ENCODE measurements around the gene CCDC63.

CCDC63 gene

DNA sequence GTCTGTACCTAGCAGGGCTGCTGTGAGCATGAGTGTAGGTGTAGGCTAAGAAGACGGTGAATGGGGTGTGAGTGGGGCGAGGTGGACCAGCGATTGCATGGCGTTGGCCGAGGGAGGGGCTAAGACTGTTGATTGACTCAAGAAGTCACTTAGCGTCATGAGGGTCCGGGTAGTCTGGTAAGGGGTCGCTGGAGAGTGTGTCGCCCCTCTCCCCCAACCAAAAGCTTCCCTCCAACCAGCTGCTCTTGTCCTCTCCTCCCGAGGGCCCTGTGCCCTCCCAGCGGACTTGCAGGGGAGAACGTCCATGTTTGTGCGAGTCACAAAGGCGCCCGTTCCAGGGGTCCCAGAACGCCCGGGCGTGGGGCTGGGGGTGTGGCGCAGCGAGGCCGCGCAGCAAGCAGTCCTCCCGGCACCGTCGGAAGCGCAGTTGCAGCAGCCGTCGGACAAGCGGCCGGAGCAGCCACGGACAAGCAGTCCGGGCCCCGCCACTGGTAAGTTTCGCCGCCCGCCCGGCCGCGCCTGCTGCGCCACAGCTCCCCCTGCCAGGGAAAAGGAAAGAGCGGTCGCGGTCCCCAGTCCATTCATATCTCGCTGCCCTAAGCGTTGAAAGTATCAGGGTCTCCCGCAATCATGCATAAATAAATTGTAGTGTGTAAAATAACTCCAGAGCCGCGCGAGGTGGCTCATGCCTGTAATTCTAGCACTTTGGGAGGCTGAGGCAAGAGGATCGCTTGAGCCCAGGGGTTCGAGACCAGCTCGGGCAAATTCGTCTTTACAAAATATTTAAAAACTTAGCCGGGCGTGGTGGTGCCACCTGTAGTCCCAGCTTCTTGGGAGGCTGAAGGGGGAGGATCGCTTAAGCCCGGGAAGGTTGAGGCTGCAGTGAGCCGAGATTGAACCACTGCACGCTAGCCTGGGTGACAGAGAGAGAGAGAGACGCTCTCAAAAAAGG is at the start of gene CCDC63:
TSS of gene CCDC63 (plus strand) at position 373 of the 952 bp plus-strand sequence. CDS start 5,968 bp downstream, outside the sequence.
- peak; percentile 65 for DNase-seq

DNA sequence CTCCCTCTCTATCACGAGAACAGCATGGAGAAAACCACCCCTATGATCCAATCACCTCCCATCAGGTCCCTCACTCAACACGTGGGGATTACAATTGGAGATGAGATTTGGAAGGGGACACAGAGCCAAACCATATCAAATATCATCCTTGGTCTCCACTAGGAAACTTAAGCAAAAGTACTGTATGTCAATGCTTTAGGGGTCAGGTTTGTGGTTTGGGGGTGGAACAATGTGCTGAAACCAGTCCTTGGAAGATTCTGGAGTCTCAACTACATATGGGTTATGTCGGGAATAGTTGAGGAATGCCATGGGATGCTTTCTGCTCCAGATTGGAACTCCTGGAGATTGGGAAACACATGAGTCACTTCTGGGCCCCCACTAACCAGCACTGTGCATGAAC is 48.3 kb upstream of the CCDC63 start:
- DNase-seq, result no peak

DNA sequence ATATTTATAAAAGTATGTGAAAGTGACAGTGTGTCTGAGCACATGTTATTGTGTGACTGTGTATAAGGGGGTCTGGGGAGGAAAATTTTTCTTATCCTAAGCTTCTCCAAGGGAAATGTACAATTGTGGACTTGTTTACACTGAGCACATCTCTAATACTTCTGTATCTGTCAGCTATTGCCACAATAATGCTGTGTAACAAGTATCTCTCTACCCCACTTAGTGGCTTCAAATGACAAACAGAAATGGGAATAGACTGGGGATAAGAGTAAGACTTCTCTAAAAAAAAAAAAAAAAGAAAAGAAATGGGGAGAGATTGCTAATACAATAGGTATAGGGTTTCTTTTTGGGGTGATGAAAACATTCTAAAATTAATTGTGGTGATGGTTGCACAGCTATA is 44.3 kb upstream of the CCDC63 start:
- no peak for DNase-seq

DNA sequence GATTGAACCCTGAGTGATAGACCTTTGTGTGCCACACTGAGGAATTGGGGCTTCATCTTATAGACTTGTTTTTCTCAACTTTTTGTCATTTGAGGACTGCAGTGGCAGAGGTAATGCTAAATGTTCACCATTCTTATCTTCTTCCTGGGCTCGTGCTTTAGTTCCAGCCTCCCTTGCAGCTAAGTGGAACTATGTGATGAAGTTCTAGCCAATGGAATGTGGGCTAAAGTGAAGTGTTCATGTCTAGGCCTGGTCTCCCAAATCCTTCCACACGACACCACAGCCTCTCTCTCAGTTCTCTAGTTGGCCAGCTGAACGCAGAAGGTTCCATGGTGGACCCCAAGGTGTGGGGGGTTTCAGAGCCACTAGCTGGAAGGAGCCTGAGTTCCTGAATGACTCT is 42.4 kb upstream of the CCDC63 start:
- no peak for DNase-seq

DNA sequence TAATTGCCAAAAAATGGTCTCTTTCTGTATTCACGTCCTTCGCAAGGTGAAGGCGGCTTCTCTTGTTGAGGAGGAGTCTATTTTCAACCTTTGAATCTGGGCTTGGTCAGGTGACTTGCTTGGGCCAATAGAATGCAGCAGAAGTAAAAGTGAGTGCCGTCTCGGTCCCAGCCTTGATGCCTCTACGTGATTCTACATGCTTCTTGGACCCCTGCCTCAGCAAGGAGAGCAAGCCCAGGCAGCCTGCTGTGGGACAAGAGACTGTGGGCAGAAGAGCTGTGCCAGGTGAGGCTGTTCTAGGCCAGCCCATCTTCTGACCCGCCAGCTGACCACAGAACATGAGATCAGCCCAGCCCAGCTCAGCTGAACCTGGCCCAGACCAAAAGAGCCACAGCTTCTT is 39.1 kb upstream of the CCDC63 start:
- no peak for DNase-seq

DNA sequence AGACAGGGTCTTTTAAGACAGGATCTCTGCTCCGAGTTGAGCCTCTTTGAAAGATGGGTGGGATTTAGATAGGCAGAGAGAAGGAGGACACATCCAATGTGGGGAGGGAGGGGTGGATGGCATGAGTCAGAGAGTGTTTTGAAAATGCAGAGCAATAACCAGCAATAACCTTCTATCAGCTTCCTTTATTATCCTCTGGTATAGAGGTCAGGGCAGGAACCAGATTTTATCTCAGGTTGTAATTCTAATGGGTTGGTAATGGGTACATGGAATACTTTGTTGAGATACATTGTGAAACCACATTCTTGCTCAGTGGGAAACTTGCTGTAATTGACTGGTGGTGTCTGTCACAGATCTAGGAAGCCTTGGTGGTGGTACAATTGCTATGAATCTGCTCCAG is 37.6 kb upstream of the CCDC63 start:
- DNase-seq, result no peak

DNA sequence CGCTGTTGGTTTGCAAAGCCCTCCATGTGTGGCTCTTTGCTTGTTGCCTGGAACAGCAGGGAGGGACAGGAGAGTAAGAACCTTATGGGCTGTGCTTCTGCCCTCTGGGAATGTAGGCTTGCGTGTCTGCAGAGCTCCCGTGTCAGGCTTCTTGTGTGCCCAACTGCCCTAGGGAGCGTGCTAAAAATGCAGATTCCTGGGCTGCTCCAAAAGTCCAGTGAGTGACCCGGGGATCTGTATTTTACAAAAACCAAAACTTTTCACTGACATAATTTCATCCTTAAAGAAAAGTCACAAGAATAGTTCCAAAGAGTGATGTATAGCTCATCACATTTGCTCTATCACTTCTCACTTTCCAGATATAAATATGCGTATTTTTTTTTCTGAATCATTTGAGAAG is 34.8 kb upstream of the CCDC63 start:
- no peak for DNase-seq

DNA sequence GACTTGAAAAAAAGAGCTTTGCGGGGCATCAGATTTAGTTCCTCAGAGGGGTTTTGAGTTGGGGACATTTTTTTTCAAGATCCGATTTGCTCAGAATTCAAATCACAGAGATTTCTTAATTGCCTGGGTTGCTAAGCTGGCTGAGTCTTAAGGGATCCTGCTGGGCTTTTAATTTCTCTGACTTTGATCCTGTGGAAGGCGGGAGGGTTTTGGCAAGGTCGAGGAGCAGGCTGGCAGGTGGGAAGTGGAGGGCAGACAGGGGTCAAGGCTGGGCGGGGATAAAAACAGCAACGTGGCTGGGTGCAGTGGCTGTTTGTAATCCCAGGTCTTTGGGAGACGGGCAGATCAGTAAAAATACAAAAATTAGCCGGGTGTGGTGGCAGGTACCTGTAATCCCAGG is 33.5 kb upstream of the CCDC63 start:
- no peak for DNase-seq

DNA sequence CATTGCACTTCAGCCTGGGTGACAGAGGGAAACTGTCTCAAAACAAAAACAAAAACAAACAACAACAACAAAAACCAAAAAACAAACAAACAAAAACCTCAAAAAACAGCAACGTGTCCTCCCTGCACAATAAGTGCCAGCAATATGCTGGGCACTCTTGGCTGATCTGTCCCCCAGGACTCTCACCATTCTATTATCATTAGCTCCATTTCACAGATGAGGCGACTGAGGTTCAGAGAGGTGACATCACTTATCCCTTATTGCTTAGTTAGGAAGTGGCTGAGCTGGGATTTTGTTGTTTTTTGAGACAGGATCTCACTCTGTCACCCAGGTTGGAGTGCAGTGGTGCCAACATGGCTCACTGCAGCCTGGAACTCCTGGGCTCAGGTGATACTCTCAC is 33.0 kb upstream of the CCDC63 start:
- no peak for DNase-seq

DNA sequence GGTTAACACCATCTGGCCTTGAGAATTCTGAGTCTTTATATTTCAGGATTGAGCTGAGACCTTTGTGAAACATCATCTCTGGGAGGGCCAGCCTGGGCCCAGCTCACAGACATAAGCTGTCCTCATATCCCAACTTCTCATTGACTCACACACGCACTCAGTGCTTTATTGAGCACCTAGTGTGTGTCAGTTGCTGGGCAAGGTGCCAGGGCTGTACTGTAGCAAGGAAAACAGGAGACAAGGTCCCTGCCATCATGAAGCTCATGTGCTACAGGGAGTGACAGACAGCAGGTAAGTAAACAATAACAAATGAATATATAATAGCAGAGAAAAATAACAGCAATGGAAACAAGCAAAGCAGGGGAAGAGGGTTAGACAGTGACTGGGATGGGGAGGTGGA is 30.5 kb upstream of the CCDC63 start:
- no peak for DNase-seq

DNA sequence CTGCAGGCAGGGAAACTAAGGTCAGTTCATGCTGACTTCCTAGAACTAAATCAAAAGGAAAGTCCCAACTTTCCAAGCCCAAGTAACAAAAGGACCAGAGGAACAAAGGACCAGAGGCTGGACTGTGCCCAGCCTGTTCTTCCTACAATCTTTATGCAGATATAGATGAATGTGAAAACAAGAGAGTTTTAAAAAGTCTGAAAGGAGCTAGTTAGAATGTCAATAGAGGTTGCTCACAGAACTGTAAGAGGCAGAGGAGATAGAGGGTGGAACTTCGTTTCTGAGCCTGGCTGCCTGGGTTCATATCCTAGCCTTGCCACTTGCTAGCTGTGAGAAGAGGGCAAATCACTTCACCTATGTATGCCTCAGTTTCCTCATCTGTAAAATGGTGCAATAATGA is 30.0 kb upstream of the CCDC63 start:
- no peak for DNase-seq

DNA sequence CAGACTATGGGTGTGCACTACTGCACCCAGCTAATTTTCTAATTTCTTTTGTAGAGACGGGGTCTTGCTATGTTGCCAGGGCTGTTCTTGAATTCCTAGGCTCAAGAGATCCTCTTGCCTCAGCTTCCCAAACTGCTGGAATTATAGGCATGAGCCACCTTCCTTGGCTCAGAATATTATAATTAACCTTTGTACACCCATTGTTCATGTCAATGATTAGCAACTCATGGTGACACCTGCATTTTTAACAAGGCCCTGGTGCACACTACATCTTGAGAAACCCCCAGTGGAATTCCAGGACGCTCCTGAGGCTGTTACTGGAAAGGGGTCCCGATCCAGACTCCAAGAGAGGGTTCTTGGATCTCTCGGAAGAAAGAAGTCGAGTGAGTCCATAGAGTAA is 28.3 kb upstream of the CCDC63 start:
- DNase-seq, result no peak

DNA sequence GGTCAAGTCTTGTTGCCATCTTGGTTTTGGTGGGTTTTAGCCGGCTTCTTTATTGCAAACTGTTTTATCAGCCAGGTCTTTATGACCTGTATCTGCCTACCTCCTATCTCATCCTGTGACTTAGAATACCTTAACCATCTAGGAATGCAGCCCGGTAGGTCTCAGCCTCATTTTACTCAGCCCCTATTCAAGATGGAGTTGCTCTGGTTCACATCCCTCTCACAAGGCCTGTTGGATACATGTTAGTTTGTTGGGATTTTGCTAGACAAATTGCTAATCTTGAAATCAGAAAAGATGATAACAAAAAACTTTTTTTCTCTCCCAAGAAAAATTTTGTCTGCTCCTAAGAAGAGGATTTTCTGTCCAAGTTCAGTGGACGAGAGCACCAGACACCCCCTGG is 27.6 kb upstream of the CCDC63 start:
- no peak for DNase-seq

DNA sequence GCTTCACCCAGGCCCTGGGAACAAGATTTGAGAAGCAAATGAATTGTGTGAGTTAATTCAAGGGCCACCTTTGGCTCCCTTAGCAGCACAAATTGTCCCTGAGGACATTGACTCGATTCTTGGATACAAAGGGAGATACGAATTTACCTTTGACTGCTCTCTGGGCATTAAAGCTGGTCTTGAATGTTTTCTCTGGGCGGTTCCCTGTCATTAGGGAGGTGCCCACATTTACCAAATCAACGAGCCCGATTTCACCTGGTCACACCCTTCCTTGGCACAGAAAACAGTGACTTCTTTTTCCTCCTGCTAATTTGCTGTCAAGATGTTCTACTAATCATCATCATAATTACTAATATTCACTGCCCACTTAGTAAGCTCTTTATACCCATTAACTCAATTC is 27.1 kb upstream of the CCDC63 start:
- no peak for DNase-seq

DNA sequence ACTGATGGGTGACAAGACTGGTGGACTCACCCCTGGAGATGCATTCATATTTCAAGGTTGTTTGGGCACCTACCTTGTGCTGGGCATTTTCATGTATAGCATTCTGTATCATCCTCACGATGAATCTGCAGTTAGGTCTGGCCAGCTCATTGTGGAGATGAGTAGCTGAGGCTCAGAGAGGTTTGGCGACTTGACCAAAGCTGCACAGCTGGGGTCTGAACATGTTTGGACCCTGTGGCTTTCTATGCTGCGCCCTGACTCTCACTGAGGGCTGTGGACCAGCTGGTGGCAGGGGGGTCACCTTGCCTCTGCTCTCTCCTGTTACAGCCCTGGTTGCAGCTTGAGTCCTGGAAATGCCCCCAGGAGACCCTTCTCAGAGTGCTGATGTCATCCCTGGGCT is 24.9 kb upstream of the CCDC63 start:
- DNase-seq, result no peak

DNA sequence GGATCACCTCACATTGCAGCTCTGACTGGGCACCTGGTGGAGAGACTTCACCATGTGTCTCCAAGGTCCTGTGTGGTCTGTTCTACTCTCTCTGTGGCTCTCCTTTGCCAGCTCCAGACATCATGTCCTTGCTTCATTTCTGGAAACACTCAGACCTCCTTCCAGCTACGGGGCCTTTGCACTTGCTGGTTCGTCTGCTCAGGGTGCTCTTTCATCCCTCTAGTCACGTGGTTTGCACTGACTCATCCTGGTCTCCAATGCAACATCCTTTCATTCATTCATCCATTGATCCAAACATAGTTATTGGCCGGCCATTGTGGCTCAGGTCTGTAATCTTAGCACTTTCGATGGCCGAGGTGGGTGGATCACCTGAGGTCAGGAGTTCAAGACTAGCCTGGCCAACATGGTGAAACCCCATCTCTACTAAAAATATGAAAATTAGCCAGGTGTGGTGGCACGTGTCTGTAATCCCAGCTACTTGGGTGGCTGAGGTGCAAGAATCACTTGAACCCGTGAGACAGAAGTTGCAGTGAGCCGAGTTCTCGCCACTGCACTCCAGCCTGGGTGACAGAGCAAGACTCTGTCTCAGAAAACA is 23.9 kb upstream of the CCDC63 start:
- DNase-seq, result no peak

DNA sequence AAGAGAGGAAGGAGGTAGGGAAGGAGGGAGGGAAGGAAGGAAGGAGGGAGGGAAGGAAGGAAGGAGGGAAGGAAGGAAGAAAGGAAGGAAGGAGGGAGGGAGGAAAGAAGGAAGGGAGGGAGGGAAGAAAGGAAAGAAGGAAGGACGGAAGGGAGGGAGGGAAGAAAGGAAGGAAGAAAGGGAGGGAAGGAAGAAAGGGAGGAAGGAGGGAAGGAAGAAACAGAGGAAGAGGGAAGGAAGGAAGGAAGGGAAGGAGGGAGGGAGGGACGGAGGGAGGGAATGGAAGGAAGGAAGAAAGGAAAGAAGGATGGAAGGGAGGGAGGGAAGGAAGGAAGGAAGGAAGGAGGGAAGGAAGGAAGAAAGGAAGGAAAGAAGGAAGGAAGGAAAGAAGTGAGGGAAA is 22.4 kb upstream of the CCDC63 start:
- no peak for DNase-seq

DNA sequence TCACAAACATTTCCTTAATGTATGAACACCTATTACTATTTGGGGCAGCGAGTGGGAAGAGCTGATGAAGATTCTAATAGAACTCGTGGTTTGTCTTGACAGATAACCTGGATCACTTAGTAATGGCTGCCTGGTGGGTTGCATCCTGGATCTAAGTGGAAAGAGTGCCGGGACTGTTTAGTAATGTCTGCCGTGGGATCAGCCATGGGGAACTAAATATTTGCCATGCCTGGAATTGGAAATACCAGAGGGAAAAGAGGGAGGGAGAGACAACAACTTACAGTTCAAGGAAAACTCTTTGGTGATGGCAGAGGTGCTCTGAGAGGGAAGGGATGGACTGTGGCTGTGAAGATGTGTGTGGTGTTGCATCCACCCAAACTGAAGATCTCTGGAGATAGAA is 21.3 kb upstream of the CCDC63 start:
- DNase-seq, result no peak

DNA sequence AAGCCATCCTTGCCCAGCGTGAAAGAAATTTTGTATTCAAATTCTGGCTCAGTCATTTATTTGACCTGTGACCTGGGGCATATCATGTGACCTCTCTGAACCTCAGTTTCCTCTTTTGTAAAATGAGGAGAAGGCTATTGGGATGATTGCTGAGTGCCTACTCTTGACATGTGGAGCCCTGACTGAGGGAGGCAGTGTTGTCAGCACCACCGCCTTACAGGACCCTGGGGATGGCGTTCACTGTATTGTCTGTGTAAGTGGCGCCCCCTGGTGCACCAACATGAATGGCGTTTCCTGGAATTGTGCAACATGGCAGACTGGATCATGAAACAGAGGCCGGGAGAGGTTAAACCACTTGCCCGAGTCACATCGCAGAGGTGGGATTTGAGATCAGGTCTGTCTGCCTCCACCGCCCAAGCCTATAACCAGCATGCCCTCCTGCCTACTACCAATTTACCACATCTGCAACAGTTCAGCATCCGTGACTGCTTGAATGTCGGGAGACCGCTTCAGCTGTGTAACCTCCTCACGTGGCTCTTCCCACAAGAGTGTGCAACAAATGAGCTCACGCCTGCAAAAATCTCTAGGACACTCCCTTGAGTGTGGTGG is 20.1 kb upstream of the CCDC63 start:
- DNase-seq, result peak; percentile 87

DNA sequence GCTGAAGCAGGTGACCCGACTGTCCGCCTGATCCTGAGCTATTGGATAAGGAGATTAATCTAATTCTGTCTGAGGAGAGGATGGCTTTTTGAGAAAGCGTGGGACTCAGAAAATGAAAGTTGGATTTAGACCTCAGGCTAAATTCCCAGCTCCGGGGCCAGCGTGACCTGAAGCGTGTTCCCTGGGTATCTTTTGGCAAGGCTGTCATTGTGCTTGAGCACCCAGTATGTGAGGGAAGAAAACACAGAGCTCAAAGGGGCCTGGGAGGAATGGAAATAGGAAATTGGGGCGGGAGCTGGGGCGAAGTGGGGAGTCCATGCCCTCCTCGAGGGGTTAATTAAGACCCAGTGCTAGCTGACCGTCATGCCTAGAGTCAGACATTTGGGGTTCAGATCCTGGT is 17.5 kb upstream of the CCDC63 start:
- DNase-seq, result no peak

DNA sequence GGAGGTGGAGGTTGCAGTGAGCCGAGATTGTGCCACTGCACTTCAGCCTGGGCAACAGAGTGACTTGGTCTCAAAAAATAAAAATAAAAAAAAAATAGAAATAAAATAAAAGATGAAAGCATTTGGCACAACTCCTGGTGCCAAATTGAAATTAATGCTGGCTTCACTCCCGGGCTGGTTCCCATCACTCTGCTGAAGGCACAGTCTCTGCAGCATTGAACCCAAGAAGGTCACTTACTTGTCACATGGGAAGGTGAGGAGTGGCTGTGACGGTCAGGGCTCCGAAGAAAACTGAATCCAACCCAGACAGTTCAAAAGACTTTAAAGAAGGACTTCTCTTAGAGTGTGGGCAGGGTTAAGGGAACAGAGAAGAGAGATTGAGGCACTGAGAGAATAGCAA is 10.5 kb upstream of the CCDC63 start:
- no peak for DNase-seq

DNA sequence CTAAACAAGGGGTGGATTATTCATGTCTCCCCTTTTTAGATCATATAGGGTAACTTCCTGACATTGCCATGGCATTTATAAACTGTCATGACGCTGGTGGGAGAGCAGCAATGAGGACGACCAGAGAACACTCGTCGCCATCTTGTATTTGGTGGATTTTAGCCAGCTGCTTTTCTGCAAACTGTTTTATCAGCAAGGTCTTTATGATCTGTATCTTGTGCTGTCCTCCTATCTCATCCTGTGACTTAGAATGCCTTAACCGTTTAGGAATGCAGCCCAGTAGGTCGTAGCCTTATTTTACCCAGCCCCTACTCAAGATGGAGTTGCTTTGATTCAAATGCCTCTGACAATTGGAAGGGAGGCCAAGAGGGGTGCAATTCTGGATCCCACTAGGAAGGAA is 5.8 kb upstream of the CCDC63 start:
- DNase-seq, result no peak

DNA sequence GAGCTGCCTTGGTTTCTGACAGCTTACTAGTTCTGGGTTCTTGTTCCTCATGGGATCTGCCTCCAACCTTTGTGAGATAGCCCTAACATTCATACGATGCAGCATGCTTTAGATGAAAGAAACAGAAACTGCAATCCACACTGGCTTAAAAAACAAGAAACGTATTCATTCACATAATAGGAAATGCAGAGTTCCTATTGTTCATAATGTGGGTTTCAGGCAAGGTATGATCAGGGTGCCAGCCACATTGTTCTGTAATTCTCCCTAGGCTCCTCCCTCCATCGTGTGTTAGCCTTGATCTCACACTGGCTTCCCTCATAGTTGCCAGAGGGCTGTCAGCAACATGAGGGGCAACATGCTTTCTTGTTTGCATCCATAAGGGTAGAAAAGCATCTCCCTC is 2.7 kb upstream of the CCDC63 start:
- no peak for DNase-seq

All from femur (tissue), 1 donor.